ENCODE results near the gene ANO10. TPM values are rescaled to one million over a fixed set of nuclear protein-coding genes. Genes with fewer than 3 reads are reported as not detected.

Gene ANO10
- total and polyA plus RNA-seq, 2 donors (not counting 1 experiment from before 2014, with no cell fraction given): 1.9 to 10.6 TPM

- Histone ChIP-seq H2AFZ (ENCODE audit: insufficient read depth, low read depth, low read length, poor library complexity, severe bottlenecking) (no peak overlapping the region), H3K4me3 (ENCODE audit: control extremely low read depth in 1 of 5, extremely low read depth in 1 of 5, insufficient read depth in 1 of 5, low read depth in 2 of 5, low read length in 4 of 5) (no peak overlapping the region), H3K9me3 (ENCODE audit: control extremely low read depth in 1 of 3, control insufficient read depth in 2 of 3, insufficient read depth in 1 of 3, low read length in 2 of 3) (peaks cover 0 to 5% (median 0%) of the 10 kb centered on the region in 3 donors), H3K27me3 (replicated peaks in 1 of 4; ENCODE audit: control extremely low read depth in 1 of 4, control insufficient read depth in 3 of 4, insufficient read depth in 4 of 4, low read length in 3 of 4) (no peaks in the 10 kb centered on the region), H3K36me3 (replicated peaks in 1 of 2; ENCODE audit: control extremely low read depth in 1 of 2, control insufficient read depth in 1 of 2, extremely low read depth in 1 of 2, insufficient read depth in 2 of 2, low read length in 1 of 2) (no peaks in the 10 kb centered on the region), H3K4me2 (replicated peaks; ENCODE audit: low read depth, low read length, poor library complexity, severe bottlenecking) (no peak overlapping the region), H3K4me1 (ENCODE audit: control insufficient read depth in 2 of 2, insufficient read depth in 2 of 2, low read length in 2 of 2) (no peaks in the 10 kb centered on the region), H3K9ac (ENCODE audit: low read length) (no peak overlapping the region), H3K79me2 (ENCODE audit: control insufficient read depth, insufficient read depth, low read length) (no peaks in the 10 kb centered on the region), H4K20me1 (ENCODE audit: control insufficient read depth, insufficient read depth, low read length, poor library complexity, severe bottlenecking) (no peaks in the 10 kb centered on the region), H3K27ac (ENCODE audit: low read length in 2 of 2) (no peak overlapping the region)
- 100% methylated on average over 1 of the region's 3 CpGs for WGBS (ENCODE audit: insufficient coverage)
- no peak for DNase-seq
- TF ChIP-seq, protein P1, sequence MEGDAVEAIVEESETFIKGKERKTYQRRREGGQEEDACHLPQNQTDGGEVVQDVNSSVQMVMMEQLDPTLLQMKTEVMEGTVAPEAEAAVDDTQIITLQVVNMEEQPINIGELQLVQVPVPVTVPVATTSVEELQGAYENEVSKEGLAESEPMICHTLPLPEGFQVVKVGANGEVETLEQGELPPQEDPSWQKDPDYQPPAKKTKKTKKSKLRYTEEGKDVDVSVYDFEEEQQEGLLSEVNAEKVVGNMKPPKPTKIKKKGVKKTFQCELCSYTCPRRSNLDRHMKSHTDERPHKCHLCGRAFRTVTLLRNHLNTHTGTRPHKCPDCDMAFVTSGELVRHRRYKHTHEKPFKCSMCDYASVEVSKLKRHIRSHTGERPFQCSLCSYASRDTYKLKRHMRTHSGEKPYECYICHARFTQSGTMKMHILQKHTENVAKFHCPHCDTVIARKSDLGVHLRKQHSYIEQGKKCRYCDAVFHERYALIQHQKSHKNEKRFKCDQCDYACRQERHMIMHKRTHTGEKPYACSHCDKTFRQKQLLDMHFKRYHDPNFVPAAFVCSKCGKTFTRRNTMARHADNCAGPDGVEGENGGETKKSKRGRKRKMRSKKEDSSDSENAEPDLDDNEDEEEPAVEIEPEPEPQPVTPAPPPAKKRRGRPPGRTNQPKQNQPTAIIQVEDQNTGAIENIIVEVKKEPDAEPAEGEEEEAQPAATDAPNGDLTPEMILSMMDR (IDR thresholded peaks at IDR 0.05): no peak
- TF ChIP-seq EZH2 (IDR thresholded peaks at IDR 0.05; ENCODE audit: borderline replicate concordance, insufficient read depth, low read depth, low read length, poor library complexity, severe bottlenecking): no peak
- no peak for ATAC-seq (ENCODE audit: low read depth)
- H3K27me3 Mint-ChIP-seq: no peaks in the 10 kb centered on the region
- ChIA-PET POLR2A (no interaction called here), CTCF (no interaction called here)
- no peak overlapping the region for H3K27ac Mint-ChIP-seq
- no peaks in the 10 kb centered on the region for H3K4me1 Mint-ChIP-seq
- H3K9me3 Mint-ChIP-seq (ENCODE audit: insufficient read depth): peaks cover 2% of the 10 kb centered on the region
- H3K4me3 Mint-ChIP-seq: no peak overlapping the region
- intact Hi-C loops (cut with micrococcal nuclease): no loop called here
Measured at GRCh38 chr3:43436507-43437140, 185.2 kb downstream of the ANO10 start.

- no peaks in the 10 kb centered on the region for H3K79me2 ChIP-seq (ENCODE audit: control insufficient read depth, insufficient read depth, low read length)
- H3K4me1 ChIP-seq (ENCODE audit: control insufficient read depth in 2 of 2, insufficient read depth in 2 of 2, low read length in 2 of 2): no peaks in the 10 kb centered on the region
- ATAC-seq (ENCODE audit: low read depth) (no peak), DNase-seq (no peak)
- no peak overlapping the region for H3K27ac Mint-ChIP-seq
- H3K4me3 Mint-ChIP-seq: no peak overlapping the region
- no peak overlapping the region for H3K9ac ChIP-seq (ENCODE audit: low read length)
- no peaks in the 10 kb centered on the region for H3K36me3 ChIP-seq (replicated peaks in 1 of 2; ENCODE audit: control extremely low read depth in 1 of 2, control insufficient read depth in 1 of 2, extremely low read depth in 1 of 2, insufficient read depth in 2 of 2, low read length in 1 of 2)
- CTCF ChIA-PET: no interaction called here
- no peak for TF ChIP-seq EZH2 (IDR thresholded peaks at IDR 0.05; ENCODE audit: borderline replicate concordance, insufficient read depth, low read depth, low read length, poor library complexity, severe bottlenecking)
- TF ChIP-seq, protein P1 (IDR thresholded peaks at IDR 0.05): no peak
- no peaks in the 10 kb centered on the region for H4K20me1 ChIP-seq (ENCODE audit: control insufficient read depth, insufficient read depth, low read length, poor library complexity, severe bottlenecking)
- H3K9me3 Mint-ChIP-seq (ENCODE audit: insufficient read depth): peaks cover 2% of the 10 kb centered on the region
- no peaks in the 10 kb centered on the region for H3K27me3 ChIP-seq (replicated peaks in 1 of 4; ENCODE audit: control extremely low read depth in 1 of 4, control insufficient read depth in 3 of 4, insufficient read depth in 4 of 4, low read length in 3 of 4)
- peaks cover 0 to 5% (median 0%) of the 10 kb centered on the region in 3 donors for H3K9me3 ChIP-seq (ENCODE audit: control extremely low read depth in 1 of 3, control insufficient read depth in 2 of 3, insufficient read depth in 1 of 3, low read length in 2 of 3)
- H3K27ac ChIP-seq (ENCODE audit: low read length in 2 of 2): no peak overlapping the region
- POLR2A ChIA-PET: interaction anchor here (0.7 kb wide), 1 partner anchor 8 kb away, joined by 3 read pairs; no protein-coding TSS in a partner anchor
- no peaks in the 10 kb centered on the region for H3K27me3 Mint-ChIP-seq
- H3K4me3 ChIP-seq (ENCODE audit: control extremely low read depth in 1 of 5, extremely low read depth in 1 of 5, insufficient read depth in 1 of 5, low read depth in 2 of 5, low read length in 4 of 5): no peak overlapping the region
- no peaks in the 10 kb centered on the region for H3K4me1 Mint-ChIP-seq
- H2AFZ ChIP-seq (ENCODE audit: insufficient read depth, low read depth, low read length, poor library complexity, severe bottlenecking): no peak overlapping the region
- H3K4me2 ChIP-seq (replicated peaks; ENCODE audit: low read depth, low read length, poor library complexity, severe bottlenecking): no peak overlapping the region
- intact Hi-C loops (cut with micrococcal nuclease): no loop called here
Measured at GRCh38 chr3:43435706-43436105, 186.1 kb downstream of the ANO10 start.

Measured in B cell (primary cell).